GM19324 (cell line): ENCODE results near the gene FAM20B.
A peak's percentile ranks its signal among the peaks of the same experiment; 100 is the strongest.

Experiments used
- ATAC-seq: cut with Tn5 transposase; IDR thresholded peaks from one replicate; pipeline ENCODE4 v1.9.1; 2021; ENCODE audit warnings: mild to moderate bottlenecking, moderate library complexity; ENCODE audit not compliant: unreplicated experiment, low FRiP score

FAM20B gene

DNA sequence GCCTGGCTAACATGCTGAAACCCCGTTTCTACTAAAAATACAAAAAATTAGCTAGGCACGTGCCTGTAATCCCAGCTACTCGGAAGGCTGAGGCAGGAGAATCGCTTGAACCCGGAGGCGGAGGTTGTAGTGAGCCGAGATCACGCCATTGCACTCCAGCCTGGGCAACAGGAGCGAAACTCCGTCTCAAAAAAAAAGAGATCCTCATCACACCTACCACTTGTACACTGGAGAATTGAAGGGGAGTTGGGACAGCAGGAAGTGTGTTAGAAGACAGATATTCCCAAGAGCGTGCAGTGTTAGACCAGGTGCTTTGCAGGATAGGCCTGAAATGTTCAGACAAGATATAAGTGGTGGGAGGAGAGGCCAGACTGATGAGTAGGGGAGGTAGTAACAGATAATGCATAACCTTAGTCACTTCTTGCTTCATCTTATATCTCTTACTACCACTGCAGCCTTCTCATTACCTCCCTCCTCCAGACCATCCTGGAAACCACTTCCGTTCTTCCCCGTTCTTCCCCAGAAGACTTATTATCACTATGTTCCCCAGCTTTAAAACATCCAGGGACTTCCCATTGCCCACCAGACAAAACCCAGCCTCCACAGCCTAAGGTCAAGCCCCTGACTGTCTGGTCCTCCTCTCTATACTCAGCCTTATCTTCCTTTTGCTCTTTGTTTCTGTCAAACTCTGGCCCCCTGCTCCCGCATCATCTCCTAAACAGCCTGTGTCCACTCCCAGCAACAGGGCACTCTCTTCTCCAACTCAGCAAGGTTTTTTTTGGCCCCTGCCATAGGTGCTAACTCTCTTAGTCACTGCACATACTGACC lies 21.3 kb downstream of the FAM20B start:
- no peak for ATAC-seq

DNA sequence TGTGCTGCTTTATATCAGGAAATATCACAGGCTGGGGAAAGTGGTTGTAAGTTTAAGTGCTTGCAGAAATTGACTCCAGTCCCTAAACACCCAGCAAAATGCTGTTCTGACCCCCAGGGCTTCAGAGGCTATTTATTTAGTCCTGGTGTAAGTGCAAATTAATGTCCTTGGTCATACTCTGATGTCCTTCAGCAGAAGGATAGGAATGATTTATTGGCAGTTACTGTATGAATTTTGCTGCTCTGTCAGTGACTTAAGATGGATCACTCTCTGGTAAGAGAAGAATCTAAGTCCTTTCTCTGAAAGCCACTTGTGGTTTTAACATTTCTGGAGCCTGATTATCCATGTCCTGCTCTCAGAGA lies 21.9 kb downstream of the FAM20B start:
- no peak for ATAC-seq

DNA sequence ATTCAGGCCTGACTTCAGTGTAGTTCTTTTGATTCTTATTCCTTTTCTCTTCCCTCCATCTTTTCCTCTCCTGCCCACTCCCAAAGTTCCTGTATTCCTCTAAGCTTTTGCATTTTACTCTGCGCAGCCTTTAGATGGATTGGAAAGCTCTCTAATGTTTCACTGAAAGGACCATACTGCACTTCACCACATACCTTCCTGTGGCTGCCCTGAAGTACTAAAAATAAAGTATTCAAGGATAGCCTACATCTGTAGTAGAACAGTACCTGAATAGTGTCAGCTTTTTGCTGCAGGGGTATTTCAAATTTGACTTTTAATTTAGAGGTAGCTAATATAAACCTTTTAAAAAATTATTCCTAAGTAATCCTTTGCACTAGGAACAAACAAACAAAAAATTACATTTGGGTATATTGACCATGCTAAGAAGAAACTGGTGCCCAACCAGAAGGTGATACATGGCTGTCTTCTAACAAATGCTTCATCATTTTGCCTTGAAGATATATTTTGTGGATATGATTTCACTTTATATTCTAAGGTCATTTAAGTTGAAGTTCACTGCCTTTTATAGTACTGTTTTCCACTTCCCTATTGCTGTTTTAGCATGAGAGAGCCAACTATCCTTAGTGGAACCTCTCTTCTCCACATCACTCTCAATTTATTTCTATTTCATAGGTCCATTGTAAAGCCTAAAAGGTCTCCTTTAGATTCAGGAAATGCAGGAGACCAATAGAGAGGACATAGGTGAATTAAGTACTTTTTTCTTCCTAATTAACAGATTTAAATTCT lies 22.8 kb downstream of the FAM20B start:
- ATAC-seq: no peak

DNA sequence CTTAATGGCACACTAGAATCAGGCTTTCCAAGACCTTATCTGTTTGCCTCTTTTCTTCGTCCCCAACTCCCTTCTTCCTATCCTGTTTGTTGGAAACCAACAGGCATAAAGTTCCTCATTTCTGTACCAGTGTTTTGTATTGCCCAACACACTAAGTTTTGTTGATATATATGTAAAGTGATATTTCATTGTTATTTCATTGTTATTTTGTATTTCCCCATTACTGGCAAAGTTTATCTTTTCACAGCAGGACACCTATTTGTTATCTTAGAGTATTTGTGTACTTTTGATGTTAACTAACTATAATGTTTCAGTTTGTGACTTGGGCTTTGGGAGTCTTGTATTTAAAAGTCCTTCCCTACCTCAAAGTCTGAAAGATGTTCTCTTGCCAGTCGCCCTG lies 27.1 kb downstream of the FAM20B start:
- ATAC-seq: no peak

DNA sequence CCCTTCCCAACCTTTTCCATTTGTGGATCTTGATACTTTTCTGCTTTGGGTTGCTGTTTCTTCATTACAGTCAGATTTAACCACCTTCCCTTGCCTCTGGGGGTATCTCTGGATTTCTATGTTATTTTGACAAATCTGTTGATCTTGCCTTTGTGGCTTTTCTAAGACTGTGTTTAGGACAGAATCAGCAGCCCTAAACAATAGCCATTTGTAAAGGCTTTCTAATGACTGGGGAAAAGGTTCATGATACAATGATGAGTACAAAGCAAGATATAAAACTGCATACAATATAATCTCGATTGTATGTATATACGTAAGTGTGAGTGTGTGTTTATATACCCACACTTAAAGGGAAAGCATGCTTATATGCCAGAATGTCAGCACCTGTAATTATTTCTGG lies 27.8 kb downstream of the FAM20B start:
- ATAC-seq: no peak

DNA sequence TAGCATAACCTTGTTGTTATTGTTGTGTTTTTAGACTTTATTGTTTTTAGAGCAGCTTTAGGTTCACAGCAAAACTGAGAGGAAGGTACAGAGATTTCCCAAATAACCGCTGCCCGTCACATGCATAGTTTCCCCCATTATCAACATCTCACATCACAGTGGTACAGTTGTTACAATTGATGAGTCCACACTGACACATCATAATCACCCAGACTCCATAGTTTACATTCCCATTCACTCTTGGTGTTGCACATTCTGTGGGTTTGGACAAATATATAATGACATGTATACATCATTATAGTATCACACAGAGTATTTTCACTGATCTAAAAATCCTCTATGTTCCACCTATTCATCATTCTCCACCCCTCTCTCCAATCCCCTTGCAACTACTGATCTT lies 30.2 kb downstream of the FAM20B start:
- no peak for ATAC-seq

DNA sequence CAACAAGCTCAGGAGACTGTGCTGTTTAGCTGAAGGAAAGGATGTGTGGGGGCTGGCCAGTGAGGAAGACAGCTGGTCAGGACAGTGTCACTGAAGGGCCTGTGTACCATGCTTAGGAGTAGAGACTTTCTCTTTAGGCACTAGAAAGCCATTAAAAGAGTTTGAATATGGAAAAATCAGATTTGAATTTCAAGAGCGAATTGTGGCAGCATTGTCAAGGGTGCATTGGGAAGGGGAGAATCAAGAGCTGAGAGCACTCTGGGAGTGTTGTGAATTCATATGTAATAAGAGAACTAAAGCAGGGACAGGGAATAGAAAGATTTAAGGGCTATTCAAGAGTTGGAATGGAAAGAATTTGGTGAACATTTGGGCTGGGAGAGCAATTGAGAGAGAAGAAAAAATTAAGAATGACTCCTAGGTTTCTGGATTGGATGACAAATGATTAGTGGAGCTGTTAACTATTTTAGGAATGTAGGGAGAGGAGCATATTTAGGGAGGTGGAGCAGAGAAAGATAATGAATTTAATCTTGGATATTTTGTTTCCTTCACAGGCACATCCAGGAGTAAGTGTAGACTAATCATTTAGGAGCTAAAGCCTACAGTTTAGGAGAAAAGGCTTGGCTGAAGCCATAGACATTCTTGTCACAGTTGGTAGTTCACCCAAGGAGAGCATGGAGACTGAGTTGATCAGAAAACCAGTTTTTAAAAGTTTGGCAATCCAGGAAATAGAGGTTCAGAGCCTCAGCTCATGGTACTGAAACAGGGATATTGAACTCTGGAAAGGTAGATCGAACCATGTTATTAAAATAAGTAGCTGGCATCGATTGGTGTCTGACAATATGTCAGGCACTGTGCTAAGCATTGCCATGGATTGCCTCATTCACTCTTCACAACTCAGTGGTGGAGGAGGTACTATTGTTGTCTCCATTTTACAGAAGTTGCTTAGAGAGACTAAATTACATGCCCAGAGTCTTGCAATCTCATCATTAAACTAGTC lies 33.1 kb downstream of the FAM20B start:
- no peak for ATAC-seq

DNA sequence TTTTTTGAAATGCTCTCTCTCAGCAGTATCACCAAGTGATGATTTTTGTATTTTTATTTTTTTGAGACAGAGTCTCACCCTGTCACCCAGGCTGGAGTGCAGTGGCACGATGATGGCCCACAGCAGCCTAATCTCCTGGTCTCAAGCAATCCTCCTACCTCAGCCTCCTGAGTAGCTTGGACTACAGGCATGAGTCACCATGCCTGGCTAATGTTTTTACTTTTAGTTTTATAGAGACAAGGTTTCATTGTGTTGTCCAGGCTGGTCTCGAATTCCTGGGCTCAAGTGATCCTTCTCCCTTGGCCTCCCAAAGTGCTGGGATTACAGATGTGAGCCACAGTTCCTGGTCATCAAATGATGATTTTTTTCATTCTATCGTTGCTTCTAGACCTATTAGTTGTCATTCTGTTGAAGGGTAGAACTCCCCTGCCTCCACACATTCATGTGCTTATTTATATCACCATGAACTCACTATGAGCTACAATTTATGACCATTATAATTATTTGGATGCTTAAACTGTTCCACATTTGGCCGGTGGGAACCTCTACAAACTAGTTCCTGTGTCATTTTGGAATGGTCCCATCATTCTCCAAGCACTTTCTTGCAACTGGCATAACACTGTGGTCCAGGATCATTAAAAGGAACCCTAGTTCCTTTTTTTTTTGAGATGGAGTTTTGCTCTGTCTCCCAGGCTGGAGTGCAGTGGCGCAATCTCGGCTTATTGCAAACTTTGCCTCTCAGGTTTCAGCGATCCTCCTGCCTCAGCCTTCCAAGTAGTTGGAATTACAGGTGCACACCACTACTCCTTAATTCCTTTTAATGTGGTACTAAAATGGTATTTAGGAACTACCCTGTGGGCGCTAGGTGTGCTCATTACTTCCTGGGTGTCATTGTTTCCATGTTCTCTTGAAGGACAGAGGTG lies 35.9 kb downstream of the FAM20B start:
- no peak for ATAC-seq

DNA sequence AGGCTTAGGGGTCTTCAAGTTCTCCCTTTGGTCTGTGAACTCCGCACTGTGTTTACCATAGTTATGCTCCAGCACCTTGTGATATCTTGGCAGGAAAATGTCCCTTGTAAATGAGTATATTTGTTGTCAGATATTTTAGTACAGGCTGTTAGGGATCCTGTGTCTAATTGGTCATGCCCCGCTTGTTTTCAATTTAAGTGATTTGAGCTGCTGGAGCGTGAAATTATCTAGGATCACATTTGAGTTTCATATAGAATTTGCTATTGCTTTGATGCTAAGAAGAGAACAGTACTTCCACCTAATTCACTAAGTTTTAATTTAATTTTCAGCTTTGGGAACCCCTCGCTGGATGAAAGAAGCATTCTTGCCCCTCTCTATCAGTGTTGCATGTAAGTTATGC lies 40.8 kb downstream of the FAM20B start:
- ATAC-seq: no peak

DNA sequence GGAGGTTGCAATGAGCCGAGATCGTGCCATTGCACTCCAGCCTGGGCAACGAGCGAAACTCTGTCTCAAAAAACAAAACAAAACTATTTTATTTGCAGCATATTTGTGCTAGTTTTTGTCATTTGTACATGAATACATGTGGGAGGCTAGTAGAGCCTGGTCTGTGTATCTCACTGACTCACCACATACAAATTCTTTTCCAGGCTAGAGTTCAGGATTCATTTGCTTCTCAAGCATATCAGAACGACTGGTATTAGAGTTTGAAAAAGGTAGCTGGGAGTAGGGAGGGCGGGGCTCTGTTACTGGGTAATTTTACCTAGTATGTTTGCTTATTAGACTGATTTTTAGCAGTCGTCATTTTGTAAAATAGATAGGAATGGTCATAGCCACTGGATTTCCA lies 51.7 kb downstream of the FAM20B start:
- no peak for ATAC-seq

DNA sequence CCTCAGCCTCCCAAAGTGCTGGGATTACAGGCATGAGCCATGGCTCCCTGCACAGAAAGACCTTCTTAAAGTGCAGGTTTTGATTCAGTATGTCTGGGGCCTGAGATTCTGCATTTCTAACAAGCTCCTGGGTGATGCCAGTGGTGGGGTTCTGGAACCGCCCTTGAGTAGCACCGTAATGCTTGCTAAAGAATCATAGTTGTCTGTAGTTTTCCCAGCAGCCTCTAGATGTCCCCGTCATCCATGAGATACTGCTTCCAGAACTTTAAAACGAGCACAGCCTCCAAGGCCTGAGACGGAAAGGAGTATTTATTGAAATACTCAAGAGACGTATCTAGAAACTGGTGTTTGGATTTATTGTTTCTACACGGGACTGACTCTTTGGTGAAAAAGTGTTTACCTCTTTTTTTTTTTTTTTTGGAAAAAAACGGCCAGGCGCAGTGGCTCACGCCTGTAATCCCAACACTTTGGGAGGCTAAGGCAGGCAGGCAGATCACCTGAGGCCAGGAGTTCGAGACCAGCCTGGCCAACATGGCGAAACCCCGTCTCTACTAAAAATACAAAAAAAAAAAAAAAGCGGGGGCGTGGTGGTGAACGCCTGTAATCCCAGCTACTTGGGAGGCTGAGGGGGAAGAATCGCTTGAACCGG lies 53.5 kb downstream of the FAM20B start:
- no peak for ATAC-seq

DNA sequence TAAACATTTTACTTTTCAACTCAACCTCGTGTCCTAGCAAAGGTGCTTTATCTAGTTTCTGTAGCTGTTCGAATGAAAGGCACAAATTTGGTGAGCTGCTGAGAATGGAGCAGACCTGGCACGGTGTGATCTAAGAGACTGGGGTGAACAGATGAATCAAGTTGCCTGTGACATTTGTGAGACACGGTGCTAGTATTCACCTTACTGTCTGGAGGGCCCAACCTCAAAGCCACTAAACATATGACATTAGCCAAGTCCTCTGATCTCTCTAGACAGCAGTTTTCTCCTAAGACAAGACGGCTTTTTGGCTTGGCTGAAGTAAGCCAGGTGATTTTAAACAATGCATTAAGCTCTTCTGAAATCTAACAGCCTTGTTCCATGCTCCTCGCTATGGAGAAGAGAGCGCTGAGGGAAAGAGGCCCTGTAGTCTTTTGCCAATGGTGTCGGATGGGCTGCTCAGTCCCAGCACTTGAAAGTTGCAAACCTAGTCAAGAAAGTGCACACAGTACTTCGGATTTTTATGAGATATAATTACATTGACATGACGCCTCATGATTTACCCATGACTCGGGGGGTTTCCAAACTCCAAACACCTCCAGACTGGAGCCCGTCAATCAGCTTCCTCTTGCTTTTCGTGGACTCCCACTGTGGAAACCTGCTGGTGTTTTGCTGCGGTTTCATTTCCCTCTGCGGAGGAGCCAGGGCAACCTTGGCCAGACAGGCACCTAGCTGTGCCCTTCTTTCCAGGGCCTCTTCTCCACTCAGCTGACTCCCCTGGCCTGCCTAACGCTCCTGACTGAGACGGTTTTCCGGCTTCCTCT lies 55.4 kb downstream of the FAM20B start:
- ATAC-seq: peak; percentile 30

DNA sequence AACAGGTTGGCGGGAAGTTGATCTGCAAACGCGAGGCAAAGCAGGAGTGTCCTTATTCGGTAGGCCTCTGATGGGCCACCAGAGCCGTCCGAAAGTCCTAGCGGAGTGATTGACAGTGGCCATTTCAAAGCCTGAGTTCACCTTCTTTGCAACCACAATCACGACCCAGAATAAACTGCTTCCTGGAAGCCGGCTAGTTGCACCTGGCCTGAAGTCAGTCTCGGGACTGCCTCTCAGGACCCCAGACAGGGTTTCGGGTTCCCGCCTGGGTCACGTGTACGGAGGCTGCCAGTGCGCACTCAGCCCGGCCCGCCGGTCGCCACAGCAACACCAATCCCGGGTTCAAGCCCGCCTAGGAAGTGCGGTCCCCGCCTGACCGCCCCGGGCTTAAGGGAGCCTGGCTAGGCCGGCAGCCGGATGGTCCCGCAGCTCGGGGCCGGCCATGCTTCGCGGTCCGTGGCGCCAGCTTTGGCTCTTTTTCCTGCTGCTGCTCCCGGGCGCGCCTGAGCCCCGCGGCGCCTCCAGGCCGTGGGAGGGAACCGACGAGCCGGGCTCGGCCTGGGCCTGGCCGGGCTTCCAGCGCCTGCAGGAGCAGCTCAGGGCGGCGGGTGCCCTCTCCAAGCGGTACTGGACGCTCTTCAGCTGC lies 56.1 kb downstream of the FAM20B start, which contains the start of gene TOR3A:
Gene TOR3A, plus strand, starts transcription at position 384 of the 646 bp plus-strand sequence. Its CDS starts 59 bp downstream, at position 443.
- ATAC-seq: peak; percentile 92

DNA sequence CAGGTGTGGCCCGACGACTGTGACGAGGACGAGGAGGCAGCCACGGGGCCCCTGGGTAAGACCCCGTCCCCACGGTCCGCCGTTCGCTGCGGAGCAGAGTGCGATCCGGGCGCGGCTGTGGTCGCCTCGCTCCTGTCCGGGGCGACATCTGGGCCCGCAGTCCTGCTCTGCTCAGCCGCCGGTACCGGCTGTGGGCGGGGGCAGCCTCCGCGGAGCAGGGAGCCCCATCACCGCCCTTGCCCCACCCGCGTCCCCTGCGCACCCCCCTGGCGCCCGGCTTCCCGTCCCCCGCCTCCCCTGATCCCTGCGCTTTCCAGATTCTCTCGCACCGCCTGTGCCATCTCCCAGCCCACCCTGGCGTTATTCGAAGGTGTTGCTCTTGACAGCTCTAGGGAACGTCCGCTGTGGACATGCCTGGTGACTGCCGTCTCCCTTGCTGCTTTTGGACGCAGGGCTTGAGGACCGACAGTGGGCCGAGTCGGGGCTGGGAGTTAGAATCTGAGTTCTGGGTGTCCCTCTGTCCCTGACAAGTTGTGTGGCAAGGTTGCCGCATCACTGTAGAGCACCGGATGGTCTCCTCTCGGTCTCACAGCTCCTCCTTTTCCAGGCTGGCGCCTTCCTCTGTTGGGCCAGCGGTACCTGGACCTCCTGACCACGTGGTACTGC lies 56.8 kb downstream of the FAM20B start:
- peak; percentile 31 for ATAC-seq

DNA sequence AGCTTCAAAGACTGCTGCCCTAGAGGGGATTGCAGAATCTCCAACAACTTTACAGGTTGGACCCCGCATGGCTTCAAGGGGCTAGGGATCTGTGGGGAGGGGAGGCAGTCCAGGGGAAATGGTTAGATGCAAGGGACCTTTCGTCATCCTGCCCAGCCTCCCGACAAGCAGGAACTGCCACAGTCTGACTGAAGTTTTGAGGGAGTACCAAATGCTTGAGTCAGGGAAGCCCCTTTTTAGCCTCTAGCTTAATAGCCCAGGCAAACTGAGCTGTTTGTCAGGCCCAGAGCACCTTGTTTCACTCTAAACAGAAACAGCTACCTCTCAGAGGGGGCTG lies 57.3 kb downstream of the FAM20B start:
- ATAC-seq: no peak

DNA sequence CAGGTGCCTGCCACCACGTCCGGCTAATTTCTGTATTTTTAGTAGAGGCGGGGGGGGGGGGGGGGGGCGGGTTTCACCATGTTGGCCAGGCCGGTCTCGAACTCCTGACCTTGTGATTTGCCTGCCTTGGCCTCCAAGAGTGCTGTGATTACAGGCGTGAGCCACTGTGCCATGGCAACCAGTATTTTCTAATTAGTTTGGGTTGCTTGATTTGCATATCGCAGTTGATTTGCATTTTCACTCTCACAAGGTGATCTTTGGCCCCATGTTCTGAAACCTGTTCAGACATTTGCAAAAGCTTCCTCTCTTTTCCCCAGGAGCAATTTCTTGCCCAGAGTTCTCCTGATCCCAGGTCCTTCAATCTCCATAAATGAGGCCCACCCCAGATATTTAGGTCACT lies 57.8 kb downstream of the FAM20B start:
- no peak for ATAC-seq

DNA sequence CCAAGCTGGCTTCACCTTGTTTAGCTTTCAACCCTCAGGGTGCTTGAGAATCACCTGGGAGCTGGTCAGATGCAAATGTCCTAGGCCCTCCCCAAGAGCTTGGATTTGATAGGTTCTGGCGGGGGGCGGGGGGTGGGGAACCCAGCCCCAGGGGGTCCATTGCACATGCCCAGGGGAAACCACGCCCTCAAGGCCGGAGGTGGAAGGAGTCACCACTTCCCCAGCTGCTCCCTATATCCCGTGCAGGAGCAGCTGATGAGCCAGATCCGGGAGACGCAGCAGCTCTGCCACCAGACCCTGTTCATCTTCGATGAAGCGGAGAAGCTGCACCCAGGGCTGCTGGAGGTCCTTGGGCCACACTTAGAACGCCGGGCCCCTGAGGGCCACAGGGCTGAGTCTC lies 62.0 kb downstream of the FAM20B start:
- ATAC-seq: no peak
